Peyer's patch (tissue), 4 donors: Measurements from ENCODE around the gene NUP153. TPM values are rescaled to one million over a fixed set of nuclear protein-coding genes. Genes with fewer than 3 reads are reported as not detected.

Experiments used
- DNase-seq, 3 donors: peaks; one replicate each; pipeline ENCODE4 v3.0.0-alpha.2; 2017 to 2019
- H3K27ac ChIP-seq, 4 donors: fragments of 200-600 bp; sonication (generic); one replicate each; pipeline ENCODE4 v1.5.1; 2016 to 2019
- H3K27me3 ChIP-seq, 2 donors: fragments of 200-600 bp; sonication (generic); one replicate each; pipeline ENCODE4 v1.5.1; 2019
- H3K36me3 ChIP-seq, 3 donors: fragments of 200-600 bp; sonication (generic); one replicate each; pipeline ENCODE4 v1.5.1; 2016 to 2019
- H3K4me1 ChIP-seq, 4 donors: fragments of 200-600 bp; sonication (generic); one replicate each; pipeline ENCODE4 v1.5.1; 2016 to 2019
- H3K4me3 ChIP-seq, 4 donors: fragments of 200-600 bp; sonication (generic); 1 replicate in 3 of 4; 2 replicates in 1 of 4; pipeline ENCODE4 v1.5.1; 2016 to 2019; ENCODE audit warnings: mild to moderate bottlenecking in 1 of 4
- H3K9me3 ChIP-seq, 4 donors: fragments of 200-600 bp; sonication (generic); one replicate each; pipeline ENCODE4 v1.5.1; 2016 to 2019; ENCODE audit warnings: mild to moderate bottlenecking in 1 of 4
- POLR2A ChIP-seq, 2 donors: fragments of 450-650 bp; IDR thresholded peaks; one replicate each; pipeline ENCODE4 v1.5.1; 2017; ENCODE audit warnings: antibody characterized with exemption in 2 of 2, mild to moderate bottlenecking in 2 of 2, moderate library complexity in 2 of 2
- total RNA-seq, 4 donors: library from RNA; depleted of rRNA; stranded (reverse); fragments of >200 nt; gene quantifications; one replicate each; pipeline ENCODE4 v1.1.0, GENCODE V29; 2016
- TF ChIP-seq, protein P1 (sequence below), 6 experiments: fragments of 450-650 bp in 4 of 6; fragments of 200-600 bp in 2 of 6; sonication (generic) in 1 of 6; IDR thresholded peaks; one replicate each; pipeline ENCODE4 v1.5.1; 2017 to 2019; ENCODE audit warnings: antibody characterized with exemption in 6 of 6, mild to moderate bottlenecking in 3 of 6, moderate library complexity in 1 of 6

NUP153 gene
- total RNA-seq, 4 donors from 2014 or later = 21.5 to 47.0 (median 26.8) TPM

DNA sequence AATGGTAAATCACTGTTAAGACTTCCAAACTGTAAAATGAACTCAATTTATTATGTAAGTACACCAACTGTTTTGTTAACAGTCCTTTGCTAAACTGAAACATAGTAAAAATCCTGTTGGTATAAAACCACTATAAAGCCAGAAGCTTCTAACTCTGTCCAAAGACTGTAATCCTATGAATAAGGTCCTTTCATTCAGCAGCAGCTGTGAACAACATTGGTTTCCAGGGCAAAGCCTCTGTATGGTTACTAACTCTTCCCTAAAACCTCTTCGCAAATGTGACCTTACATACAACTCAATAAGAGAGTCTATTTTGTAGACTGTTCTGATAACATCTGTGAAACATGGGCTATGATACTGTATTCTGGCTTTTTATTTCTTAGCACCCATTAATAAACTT lies 40.1 kb downstream of the NUP153 start:
- H3K9me3 ChIP-seq = no peaks in the 10 kb centered on the region
- H3K27ac ChIP-seq = no peak overlapping the region
- DNase-seq = no peak
- no peak overlapping the region for H3K4me3 ChIP-seq
- TF ChIP-seq POLR2A (IDR thresholded peaks at IDR 0.05) = no peak
- TF ChIP-seq, protein P1, sequence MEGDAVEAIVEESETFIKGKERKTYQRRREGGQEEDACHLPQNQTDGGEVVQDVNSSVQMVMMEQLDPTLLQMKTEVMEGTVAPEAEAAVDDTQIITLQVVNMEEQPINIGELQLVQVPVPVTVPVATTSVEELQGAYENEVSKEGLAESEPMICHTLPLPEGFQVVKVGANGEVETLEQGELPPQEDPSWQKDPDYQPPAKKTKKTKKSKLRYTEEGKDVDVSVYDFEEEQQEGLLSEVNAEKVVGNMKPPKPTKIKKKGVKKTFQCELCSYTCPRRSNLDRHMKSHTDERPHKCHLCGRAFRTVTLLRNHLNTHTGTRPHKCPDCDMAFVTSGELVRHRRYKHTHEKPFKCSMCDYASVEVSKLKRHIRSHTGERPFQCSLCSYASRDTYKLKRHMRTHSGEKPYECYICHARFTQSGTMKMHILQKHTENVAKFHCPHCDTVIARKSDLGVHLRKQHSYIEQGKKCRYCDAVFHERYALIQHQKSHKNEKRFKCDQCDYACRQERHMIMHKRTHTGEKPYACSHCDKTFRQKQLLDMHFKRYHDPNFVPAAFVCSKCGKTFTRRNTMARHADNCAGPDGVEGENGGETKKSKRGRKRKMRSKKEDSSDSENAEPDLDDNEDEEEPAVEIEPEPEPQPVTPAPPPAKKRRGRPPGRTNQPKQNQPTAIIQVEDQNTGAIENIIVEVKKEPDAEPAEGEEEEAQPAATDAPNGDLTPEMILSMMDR (IDR thresholded peaks at IDR 0.05) = no peak
- H3K27me3 ChIP-seq = no peaks in the 10 kb centered on the region
- peaks cover 0 to 75% (median 0%) of the 10 kb centered on the region in 3 donors for H3K36me3 ChIP-seq
- H3K4me1 ChIP-seq = no peaks in the 10 kb centered on the region

DNA sequence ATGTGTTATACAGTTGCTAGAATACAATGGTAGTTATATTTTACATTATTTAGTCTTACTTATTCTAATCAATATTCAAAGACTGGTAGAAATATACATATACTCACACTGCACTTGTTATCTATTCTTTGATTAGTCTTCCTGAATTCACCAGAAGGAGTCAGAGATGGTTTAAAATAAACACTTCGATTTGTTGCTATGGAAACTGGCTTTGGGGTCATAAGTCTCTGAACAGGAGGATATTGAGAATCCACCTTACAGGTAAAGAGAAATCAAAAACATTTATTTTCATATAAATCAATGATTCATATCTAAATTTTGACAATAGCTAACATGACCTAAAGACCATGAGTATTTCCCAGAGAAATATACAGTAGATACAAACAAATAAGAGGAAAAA lies 41.6 kb downstream of the NUP153 start:
- H3K27ac ChIP-seq = no peak overlapping the region
- TF ChIP-seq, protein P1 (IDR thresholded peaks at IDR 0.05) = no peak
- TF ChIP-seq POLR2A (IDR thresholded peaks at IDR 0.05) = no peak
- no peak for DNase-seq
- peaks cover 0 to 78% (median 0%) of the 10 kb centered on the region in 3 donors for H3K36me3 ChIP-seq
- no peak overlapping the region for H3K4me3 ChIP-seq
- no peaks in the 10 kb centered on the region for H3K4me1 ChIP-seq
- H3K9me3 ChIP-seq = no peaks in the 10 kb centered on the region
- H3K27me3 ChIP-seq = no peaks in the 10 kb centered on the region

- TF ChIP-seq, protein P1 (IDR thresholded peaks at IDR 0.05) = no peak
- TF ChIP-seq POLR2A (IDR thresholded peaks at IDR 0.05) = no peak
- Histone ChIP-seq H3K4me1 (no peaks in the 10 kb centered on the region), H3K27ac (no peak overlapping the region), H3K9me3 (no peaks in the 10 kb centered on the region), H3K36me3 (peaks cover 0 to 70% (median 0%) of the 10 kb centered on the region in 3 donors), H3K27me3 (no peaks in the 10 kb centered on the region), H3K4me3 (no peak overlapping the region)
- DNase-seq = no peak
These were observed 43.5 kb downstream of the NUP153 start for GRCh38 chr6:17663226-17663625.

DNA sequence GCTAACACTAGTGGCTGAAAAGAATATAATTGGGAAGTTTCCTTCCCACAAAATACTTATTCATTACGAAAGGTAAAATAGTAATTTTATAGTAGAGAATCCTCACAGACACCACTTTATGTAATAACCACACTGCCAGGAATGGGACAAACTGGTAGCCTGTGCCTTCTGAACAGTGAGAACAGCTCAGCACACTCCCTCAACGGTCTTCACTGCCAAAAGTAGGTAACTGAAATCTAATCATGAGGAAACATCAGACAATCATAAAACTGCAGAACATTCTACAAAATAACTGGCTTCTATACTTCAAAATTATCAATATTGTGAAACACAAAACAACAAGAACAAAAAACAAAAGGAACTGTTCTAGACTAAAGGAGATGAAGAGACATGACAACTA lies 44.1 kb downstream of the NUP153 start:
- DNase-seq = no peak
- H3K4me3 ChIP-seq = no peak overlapping the region
- H3K36me3 ChIP-seq = peaks cover 0 to 65% (median 0%) of the 10 kb centered on the region in 3 donors
- H3K27me3 ChIP-seq = no peaks in the 10 kb centered on the region
- H3K4me1 ChIP-seq = no peaks in the 10 kb centered on the region
- H3K27ac ChIP-seq = no peak overlapping the region
- H3K9me3 ChIP-seq = no peaks in the 10 kb centered on the region
- TF ChIP-seq, protein P1 (IDR thresholded peaks at IDR 0.05) = no peak
- TF ChIP-seq POLR2A (IDR thresholded peaks at IDR 0.05) = no peak

DNA sequence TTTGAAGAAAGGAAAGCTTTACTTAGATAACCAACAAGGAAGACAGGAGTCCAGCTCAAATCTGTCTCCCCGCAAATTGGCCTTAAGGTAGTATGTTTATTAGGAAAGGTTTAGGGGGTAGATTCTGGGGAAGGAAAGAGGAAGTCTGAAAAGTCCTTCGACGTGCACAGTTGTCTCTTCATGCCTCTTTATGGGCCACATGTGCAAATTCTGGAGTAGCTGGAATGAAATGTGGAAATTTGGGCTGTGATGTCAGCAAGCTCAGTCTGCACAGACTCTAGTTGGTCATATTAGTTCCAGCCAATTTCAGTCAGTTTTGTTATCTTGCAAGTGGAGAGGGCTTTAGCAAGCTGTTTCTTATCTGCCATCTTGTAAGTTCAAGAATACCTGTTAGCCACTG lies 50.1 kb downstream of the NUP153 start:
- Histone ChIP-seq H3K4me1 (no peaks in the 10 kb centered on the region), H3K27me3 (no peaks in the 10 kb centered on the region), H3K27ac (no peak overlapping the region), H3K36me3 (peaks cover 0 to 48% (median 0%) of the 10 kb centered on the region in 3 donors), H3K9me3 (no peaks in the 10 kb centered on the region), H3K4me3 (no peak overlapping the region)
- TF ChIP-seq, protein P1 (IDR thresholded peaks at IDR 0.05) = no peak
- no peak for TF ChIP-seq POLR2A (IDR thresholded peaks at IDR 0.05)
- DNase-seq = no peak

- TF ChIP-seq, protein P1 (IDR thresholded peaks at IDR 0.05) = no peak
- no peak for TF ChIP-seq POLR2A (IDR thresholded peaks at IDR 0.05)
- Histone ChIP-seq H3K36me3 (peaks cover 0 to 48% (median 0%) of the 10 kb centered on the region in 3 donors), H3K27ac (no peak overlapping the region), H3K4me1 (no peaks in the 10 kb centered on the region), H3K9me3 (no peaks in the 10 kb centered on the region), H3K4me3 (no peak overlapping the region), H3K27me3 (no peaks in the 10 kb centered on the region)
- DNase-seq = no peak
These were observed 50.6 kb downstream of the NUP153 start for GRCh38 chr6:17656092-17656491.
